GM23338 (cell line): ENCODE results near the gene UBE2H.

Experiments
- CREB1 ChIP-seq: fragments of 250-450 bp; sonication (Bioruptor Pico); IDR thresholded peaks from 2 replicates; pipeline ENCODE4 v1.5.0; 2020; ENCODE audit warnings: low read depth, mild to moderate bottlenecking, moderate library complexity
- EZH2 ChIP-seq: fragments of 200-600 bp; sonication (generic); IDR thresholded peaks from one replicate; pipeline ENCODE4 v1.8.0; 2017; ENCODE audit warnings: antibody characterized with exemption, mild to moderate bottlenecking, low read depth; ENCODE audit not compliant: unreplicated experiment
- EZH2phosphoT487 ChIP-seq: fragments of 200-600 bp; sonication (generic); IDR thresholded peaks from one replicate; pipeline ENCODE4 v1.8.1; 2018; ENCODE audit warnings: antibody characterized with exemption; ENCODE audit not compliant: unreplicated experiment
- JUNB ChIP-seq: IDR thresholded peaks from one replicate; pipeline ENCODE4 v1.6.1; 2016; ENCODE audit warnings: antibody characterized with exemption; ENCODE audit not compliant: unreplicated experiment
- NANOG ChIP-seq: IDR thresholded peaks from 2 replicates; pipeline ENCODE4 v1.6.1; 2016; ENCODE audit warnings: antibody characterized with exemption, borderline replicate concordance
- POLR2AphosphoS5 ChIP-seq: IDR thresholded peaks from 2 replicates; pipeline ENCODE4 v1.6.1; 2016; ENCODE audit warnings: antibody characterized with exemption, low read depth
- STAT1 ChIP-seq: IDR thresholded peaks from one replicate; pipeline ENCODE4 v1.6.1; 2016; ENCODE audit warnings: antibody characterized with exemption; ENCODE audit not compliant: unreplicated experiment
- ZNF114 ChIP-seq: fragments of 250-450 bp; sonication (Bioruptor Pico); IDR thresholded peaks from 2 replicates; pipeline ENCODE4 v1.5.0; 2020; ENCODE audit warnings: mild to moderate bottlenecking, moderate library complexity
- ZNF331 ChIP-seq: fragments of 250-450 bp; sonication (Bioruptor Pico); IDR thresholded peaks from 2 replicates; pipeline ENCODE4 v1.5.0; 2020; ENCODE audit warnings: low read depth, mild to moderate bottlenecking, moderate library complexity
- TF ChIP-seq, protein P1 (sequence below), 2 experiments: fragments of 200-600 bp in 1 of 2; sonication (generic) in 1 of 2; conservative IDR thresholded peaks; 2 replicates each; pipeline versions ENCODE4 v1.5.1 to v1.6.1; 2016 to 2017; ENCODE audit warnings: antibody characterized with exemption in 2 of 2, low read depth in 2 of 2, mild to moderate bottlenecking in 2 of 2, moderate library complexity in 1 of 2
- TF ChIP-seq, protein P2 (sequence below): IDR thresholded peaks from one replicate; pipeline ENCODE4 v1.6.1; 2018; ENCODE audit warnings: antibody characterized with exemption; ENCODE audit not compliant: unreplicated experiment
- TF ChIP-seq, protein P3 (sequence below): IDR thresholded peaks from 2 replicates; pipeline ENCODE4 v1.6.1; 2016; ENCODE audit warnings: antibody characterized with exemption
- TF ChIP-seq, protein P4 (sequence below): fragments of 250-450 bp; sonication (Bioruptor Pico); IDR thresholded peaks from 2 replicates; pipeline ENCODE4 v1.5.0; 2020; ENCODE audit warnings: mild to moderate bottlenecking, moderate library complexity

DNA sequence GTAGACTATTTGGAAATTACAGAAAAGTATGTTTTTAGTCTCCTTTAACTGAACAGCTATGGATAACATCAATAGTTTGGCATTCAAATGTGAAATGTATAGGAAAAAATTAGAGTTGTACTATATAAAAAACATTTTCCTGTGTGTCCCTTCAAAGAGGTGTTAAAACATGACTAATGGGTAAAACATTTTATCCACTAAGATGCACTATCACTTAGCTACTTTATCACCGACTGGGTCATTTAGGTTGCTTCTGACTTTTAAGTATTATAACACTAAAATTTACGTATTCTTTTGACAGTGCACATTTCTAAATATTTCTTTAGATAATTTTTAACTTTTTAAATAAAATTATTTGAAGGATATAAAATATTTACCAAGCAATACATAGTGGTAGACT lies 77.6 kb downstream of the UBE2H start:
- TF ChIP-seq, protein P1, sequence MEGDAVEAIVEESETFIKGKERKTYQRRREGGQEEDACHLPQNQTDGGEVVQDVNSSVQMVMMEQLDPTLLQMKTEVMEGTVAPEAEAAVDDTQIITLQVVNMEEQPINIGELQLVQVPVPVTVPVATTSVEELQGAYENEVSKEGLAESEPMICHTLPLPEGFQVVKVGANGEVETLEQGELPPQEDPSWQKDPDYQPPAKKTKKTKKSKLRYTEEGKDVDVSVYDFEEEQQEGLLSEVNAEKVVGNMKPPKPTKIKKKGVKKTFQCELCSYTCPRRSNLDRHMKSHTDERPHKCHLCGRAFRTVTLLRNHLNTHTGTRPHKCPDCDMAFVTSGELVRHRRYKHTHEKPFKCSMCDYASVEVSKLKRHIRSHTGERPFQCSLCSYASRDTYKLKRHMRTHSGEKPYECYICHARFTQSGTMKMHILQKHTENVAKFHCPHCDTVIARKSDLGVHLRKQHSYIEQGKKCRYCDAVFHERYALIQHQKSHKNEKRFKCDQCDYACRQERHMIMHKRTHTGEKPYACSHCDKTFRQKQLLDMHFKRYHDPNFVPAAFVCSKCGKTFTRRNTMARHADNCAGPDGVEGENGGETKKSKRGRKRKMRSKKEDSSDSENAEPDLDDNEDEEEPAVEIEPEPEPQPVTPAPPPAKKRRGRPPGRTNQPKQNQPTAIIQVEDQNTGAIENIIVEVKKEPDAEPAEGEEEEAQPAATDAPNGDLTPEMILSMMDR (conservative IDR thresholded peaks at IDR 0.05; ENCODE audit: low read depth in 2 of 2), result no peak
- TF ChIP-seq EZH2, result no peak
- TF ChIP-seq, protein P2, sequence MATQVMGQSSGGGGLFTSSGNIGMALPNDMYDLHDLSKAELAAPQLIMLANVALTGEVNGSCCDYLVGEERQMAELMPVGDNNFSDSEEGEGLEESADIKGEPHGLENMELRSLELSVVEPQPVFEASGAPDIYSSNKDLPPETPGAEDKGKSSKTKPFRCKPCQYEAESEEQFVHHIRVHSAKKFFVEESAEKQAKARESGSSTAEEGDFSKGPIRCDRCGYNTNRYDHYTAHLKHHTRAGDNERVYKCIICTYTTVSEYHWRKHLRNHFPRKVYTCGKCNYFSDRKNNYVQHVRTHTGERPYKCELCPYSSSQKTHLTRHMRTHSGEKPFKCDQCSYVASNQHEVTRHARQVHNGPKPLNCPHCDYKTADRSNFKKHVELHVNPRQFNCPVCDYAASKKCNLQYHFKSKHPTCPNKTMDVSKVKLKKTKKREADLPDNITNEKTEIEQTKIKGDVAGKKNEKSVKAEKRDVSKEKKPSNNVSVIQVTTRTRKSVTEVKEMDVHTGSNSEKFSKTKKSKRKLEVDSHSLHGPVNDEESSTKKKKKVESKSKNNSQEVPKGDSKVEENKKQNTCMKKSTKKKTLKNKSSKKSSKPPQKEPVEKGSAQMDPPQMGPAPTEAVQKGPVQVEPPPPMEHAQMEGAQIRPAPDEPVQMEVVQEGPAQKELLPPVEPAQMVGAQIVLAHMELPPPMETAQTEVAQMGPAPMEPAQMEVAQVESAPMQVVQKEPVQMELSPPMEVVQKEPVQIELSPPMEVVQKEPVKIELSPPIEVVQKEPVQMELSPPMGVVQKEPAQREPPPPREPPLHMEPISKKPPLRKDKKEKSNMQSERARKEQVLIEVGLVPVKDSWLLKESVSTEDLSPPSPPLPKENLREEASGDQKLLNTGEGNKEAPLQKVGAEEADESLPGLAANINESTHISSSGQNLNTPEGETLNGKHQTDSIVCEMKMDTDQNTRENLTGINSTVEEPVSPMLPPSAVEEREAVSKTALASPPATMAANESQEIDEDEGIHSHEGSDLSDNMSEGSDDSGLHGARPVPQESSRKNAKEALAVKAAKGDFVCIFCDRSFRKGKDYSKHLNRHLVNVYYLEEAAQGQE, result no peak
- no peak for TF ChIP-seq EZH2phosphoT487
- no peak for TF ChIP-seq JUNB
- no peak for TF ChIP-seq POLR2AphosphoS5
- TF ChIP-seq NANOG, result no peak
- TF ChIP-seq, protein P3, sequence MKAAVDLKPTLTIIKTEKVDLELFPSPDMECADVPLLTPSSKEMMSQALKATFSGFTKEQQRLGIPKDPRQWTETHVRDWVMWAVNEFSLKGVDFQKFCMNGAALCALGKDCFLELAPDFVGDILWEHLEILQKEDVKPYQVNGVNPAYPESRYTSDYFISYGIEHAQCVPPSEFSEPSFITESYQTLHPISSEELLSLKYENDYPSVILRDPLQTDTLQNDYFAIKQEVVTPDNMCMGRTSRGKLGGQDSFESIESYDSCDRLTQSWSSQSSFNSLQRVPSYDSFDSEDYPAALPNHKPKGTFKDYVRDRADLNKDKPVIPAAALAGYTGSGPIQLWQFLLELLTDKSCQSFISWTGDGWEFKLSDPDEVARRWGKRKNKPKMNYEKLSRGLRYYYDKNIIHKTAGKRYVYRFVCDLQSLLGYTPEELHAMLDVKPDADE, result no peak
- no peak for TF ChIP-seq CREB1 (CRISPR knock-in tag)
- no peak for TF ChIP-seq ZNF331 (CRISPR knock-in tag)
- TF ChIP-seq ZNF114 (CRISPR knock-in tag), result no peak
- TF ChIP-seq STAT1, result no peak
- TF ChIP-seq, protein P4, sequence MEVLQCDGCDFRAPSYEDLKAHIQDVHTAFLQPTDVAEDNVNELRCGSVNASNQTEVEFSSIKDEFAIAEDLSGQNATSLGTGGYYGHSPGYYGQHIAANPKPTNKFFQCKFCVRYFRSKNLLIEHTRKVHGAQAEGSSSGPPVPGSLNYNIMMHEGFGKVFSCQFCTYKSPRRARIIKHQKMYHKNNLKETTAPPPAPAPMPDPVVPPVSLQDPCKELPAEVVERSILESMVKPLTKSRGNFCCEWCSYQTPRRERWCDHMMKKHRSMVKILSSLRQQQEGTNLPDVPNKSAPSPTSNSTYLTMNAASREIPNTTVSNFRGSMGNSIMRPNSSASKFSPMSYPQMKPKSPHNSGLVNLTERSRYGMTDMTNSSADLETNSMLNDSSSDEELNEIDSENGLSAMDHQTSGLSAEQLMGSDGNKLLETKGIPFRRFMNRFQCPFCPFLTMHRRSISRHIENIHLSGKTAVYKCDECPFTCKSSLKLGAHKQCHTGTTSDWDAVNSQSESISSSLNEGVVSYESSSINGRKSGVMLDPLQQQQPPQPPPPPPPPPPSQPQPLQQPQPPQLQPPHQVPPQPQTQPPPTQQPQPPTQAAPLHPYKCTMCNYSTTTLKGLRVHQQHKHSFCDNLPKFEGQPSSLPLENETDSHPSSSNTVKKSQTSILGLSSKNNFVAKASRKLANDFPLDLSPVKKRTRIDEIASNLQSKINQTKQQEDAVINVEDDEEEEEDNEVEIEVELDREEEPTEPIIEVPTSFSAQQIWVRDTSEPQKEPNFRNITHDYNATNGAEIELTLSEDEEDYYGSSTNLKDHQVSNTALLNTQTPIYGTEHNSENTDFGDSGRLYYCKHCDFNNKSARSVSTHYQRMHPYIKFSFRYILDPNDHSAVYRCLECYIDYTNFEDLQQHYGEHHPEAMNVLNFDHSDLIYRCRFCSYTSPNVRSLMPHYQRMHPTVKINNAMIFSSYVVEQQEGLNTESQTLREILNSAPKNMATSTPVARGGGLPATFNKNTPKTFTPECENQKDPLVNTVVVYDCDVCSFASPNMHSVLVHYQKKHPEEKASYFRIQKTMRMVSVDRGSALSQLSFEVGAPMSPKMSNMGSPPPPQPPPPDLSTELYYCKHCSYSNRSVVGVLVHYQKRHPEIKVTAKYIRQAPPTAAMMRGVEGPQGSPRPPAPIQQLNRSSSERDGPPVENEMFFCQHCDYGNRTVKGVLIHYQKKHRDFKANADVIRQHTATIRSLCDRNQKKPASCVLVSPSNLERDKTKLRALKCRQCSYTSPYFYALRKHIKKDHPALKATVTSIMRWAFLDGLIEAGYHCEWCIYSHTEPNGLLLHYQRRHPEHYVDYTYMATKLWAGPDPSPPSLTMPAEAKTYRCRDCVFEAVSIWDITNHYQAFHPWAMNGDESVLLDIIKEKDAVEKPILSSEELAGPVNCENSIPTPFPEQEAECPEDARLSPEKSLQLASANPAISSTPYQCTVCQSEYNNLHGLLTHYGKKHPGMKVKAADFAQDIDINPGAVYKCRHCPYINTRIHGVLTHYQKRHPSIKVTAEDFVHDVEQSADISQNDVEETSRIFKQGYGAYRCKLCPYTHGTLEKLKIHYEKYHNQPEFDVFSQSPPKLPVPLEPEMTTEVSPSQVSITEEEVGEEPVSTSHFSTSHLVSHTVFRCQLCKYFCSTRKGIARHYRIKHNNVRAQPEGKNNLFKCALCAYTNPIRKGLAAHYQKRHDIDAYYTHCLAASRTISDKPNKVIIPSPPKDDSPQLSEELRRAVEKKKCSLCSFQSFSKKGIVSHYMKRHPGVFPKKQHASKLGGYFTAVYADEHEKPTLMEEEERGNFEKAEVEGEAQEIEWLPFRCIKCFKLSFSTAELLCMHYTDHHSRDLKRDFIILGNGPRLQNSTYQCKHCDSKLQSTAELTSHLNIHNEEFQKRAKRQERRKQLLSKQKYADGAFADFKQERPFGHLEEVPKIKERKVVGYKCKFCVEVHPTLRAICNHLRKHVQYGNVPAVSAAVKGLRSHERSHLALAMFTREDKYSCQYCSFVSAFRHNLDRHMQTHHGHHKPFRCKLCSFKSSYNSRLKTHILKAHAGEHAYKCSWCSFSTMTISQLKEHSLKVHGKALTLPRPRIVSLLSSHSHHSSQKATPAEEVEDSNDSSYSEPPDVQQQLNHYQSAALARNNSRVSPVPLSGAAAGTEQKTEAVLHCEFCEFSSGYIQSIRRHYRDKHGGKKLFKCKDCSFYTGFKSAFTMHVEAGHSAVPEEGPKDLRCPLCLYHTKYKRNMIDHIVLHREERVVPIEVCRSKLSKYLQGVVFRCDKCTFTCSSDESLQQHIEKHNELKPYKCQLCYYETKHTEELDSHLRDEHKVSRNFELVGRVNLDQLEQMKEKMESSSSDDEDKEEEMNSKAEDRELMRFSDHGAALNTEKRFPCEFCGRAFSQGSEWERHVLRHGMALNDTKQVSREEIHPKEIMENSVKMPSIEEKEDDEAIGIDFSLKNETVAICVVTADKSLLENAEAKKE (CRISPR knock-in tag), result no peak
